Measurements from ENCODE around the gene TTC4. TPM values are rescaled to one million over a fixed set of nuclear protein-coding genes. Genes with fewer than 3 reads are reported as not detected.
A peak's percentile ranks its signal among the peaks of the same experiment; 100 is the strongest.

The TTC4 gene
- total and polyA plus RNA-seq, 9 donors, result 23.4 to 30.8 (median 25.3) TPM

GRCh38 chr1:54681358-54681757 lies 34.3 kb upstream of the TTC4 start:
- Histone ChIP-seq H3K4me1 (ENCODE audit: control insufficient read depth, insufficient read depth, low read length) (peaks cover 3% of the 10 kb centered on the region), H3K36me3 (ENCODE audit: control insufficient read depth, insufficient read depth, low read length) (no peaks in the 10 kb centered on the region), H3K27me3 (ENCODE audit: control insufficient read depth, insufficient read depth, low read length) (no peaks in the 10 kb centered on the region), H3K9me3 (replicated peaks; ENCODE audit: control insufficient read depth, low read depth, low read length) (no peaks in the 10 kb centered on the region), H3K27ac (ENCODE audit: low read length) (no peak overlapping the region), H3K4me3 (ENCODE audit: low read length) (no peak overlapping the region)
- DNase-seq, result peak; percentile 65

- no peaks in the 10 kb centered on the region for H3K27me3 ChIP-seq (ENCODE audit: control insufficient read depth, insufficient read depth, low read length)
- H3K4me3 ChIP-seq (ENCODE audit: low read length), result no peak overlapping the region
- peaks cover 3% of the 10 kb centered on the region for H3K4me1 ChIP-seq (ENCODE audit: control insufficient read depth, insufficient read depth, low read length)
- no peak overlapping the region for H3K27ac ChIP-seq (ENCODE audit: low read length)
- DNase-seq, result no peak
- H3K36me3 ChIP-seq (ENCODE audit: control insufficient read depth, insufficient read depth, low read length), result no peaks in the 10 kb centered on the region
- WGBS (ENCODE audit: insufficient coverage), result 74% methylated on average over 6 of the region's 6 CpGs
- no peaks in the 10 kb centered on the region for H3K9me3 ChIP-seq (replicated peaks; ENCODE audit: control insufficient read depth, low read depth, low read length)
These were observed 32.2 kb upstream of the TTC4 start for GRCh38 chr1:54683453-54683852.

- Histone ChIP-seq H3K27ac (ENCODE audit: low read length) (no peak overlapping the region), H3K27me3 (ENCODE audit: control insufficient read depth, insufficient read depth, low read length) (no peaks in the 10 kb centered on the region), H3K36me3 (ENCODE audit: control insufficient read depth, insufficient read depth, low read length) (no peaks in the 10 kb centered on the region), H3K4me3 (ENCODE audit: low read length) (no peak overlapping the region), H3K4me1 (ENCODE audit: control insufficient read depth, insufficient read depth, low read length) (peaks cover 3% of the 10 kb centered on the region), H3K9me3 (replicated peaks; ENCODE audit: control insufficient read depth, low read depth, low read length) (no peaks in the 10 kb centered on the region)
- DNase-seq, result no peak
- 100% methylated on average over 3 of the region's 4 CpGs for WGBS (ENCODE audit: insufficient coverage)
These were observed 30.2 kb upstream of the TTC4 start for GRCh38 chr1:54685335-54685905.

- H3K27me3 ChIP-seq (ENCODE audit: control insufficient read depth, insufficient read depth, low read length), result no peaks in the 10 kb centered on the region
- no peak for DNase-seq
- no peaks in the 10 kb centered on the region for H3K9me3 ChIP-seq (replicated peaks; ENCODE audit: control insufficient read depth, low read depth, low read length)
- 77% methylated on average over 8 of the region's 11 CpGs for WGBS (ENCODE audit: insufficient coverage)
- peaks cover 1% of the 10 kb centered on the region for H3K4me1 ChIP-seq (ENCODE audit: control insufficient read depth, insufficient read depth, low read length)
- H3K27ac ChIP-seq (ENCODE audit: low read length), result no peak overlapping the region
- H3K36me3 ChIP-seq (ENCODE audit: control insufficient read depth, insufficient read depth, low read length), result no peaks in the 10 kb centered on the region
- H3K4me3 ChIP-seq (ENCODE audit: low read length), result no peak overlapping the region
These were observed 29.5 kb upstream of the TTC4 start for GRCh38 chr1:54686155-54686554.

- Histone ChIP-seq H3K36me3 (ENCODE audit: control insufficient read depth, insufficient read depth, low read length) (no peaks in the 10 kb centered on the region), H3K27me3 (ENCODE audit: control insufficient read depth, insufficient read depth, low read length) (no peaks in the 10 kb centered on the region), H3K9me3 (replicated peaks; ENCODE audit: control insufficient read depth, low read depth, low read length) (no peaks in the 10 kb centered on the region), H3K4me1 (ENCODE audit: control insufficient read depth, insufficient read depth, low read length) (no peaks in the 10 kb centered on the region), H3K27ac (ENCODE audit: low read length) (no peak overlapping the region), H3K4me3 (ENCODE audit: low read length) (no peak overlapping the region)
- DNase-seq, result no peak
- WGBS (ENCODE audit: insufficient coverage), result 75% methylated on average over 8 of the region's 8 CpGs
These were observed 20.9 kb upstream of the TTC4 start for GRCh38 chr1:54694771-54695170.

GRCh38 chr1:54695221-54695620 lies 20.4 kb upstream of the TTC4 start:
- DNase-seq, result no peak
- Histone ChIP-seq H3K36me3 (ENCODE audit: control insufficient read depth, insufficient read depth, low read length) (no peaks in the 10 kb centered on the region), H3K9me3 (replicated peaks; ENCODE audit: control insufficient read depth, low read depth, low read length) (no peaks in the 10 kb centered on the region), H3K4me3 (ENCODE audit: low read length) (no peak overlapping the region), H3K27ac (ENCODE audit: low read length) (no peak overlapping the region), H3K27me3 (ENCODE audit: control insufficient read depth, insufficient read depth, low read length) (no peaks in the 10 kb centered on the region), H3K4me1 (ENCODE audit: control insufficient read depth, insufficient read depth, low read length) (no peaks in the 10 kb centered on the region)
- 83% methylated on average over 14 of the region's 15 CpGs for whole genome bisulfite sequencing (ENCODE audit: insufficient coverage)

GRCh38 chr1:54695764-54696163 lies 19.9 kb upstream of the TTC4 start:
- WGBS (ENCODE audit: insufficient coverage), result 75% methylated on average over 1 of the region's 1 CpG
- DNase-seq, result no peak
- Histone ChIP-seq H3K27ac (ENCODE audit: low read length) (no peak overlapping the region), H3K9me3 (replicated peaks; ENCODE audit: control insufficient read depth, low read depth, low read length) (no peaks in the 10 kb centered on the region), H3K27me3 (ENCODE audit: control insufficient read depth, insufficient read depth, low read length) (no peaks in the 10 kb centered on the region), H3K36me3 (ENCODE audit: control insufficient read depth, insufficient read depth, low read length) (no peaks in the 10 kb centered on the region), H3K4me3 (ENCODE audit: low read length) (no peak overlapping the region), H3K4me1 (ENCODE audit: control insufficient read depth, insufficient read depth, low read length) (no peaks in the 10 kb centered on the region)

GRCh38 chr1:54696262-54696661 lies 19.4 kb upstream of the TTC4 start:
- no CpG with 5 or more reads among the region's 3 CpGs for WGBS (ENCODE audit: insufficient coverage)
- Histone ChIP-seq H3K9me3 (replicated peaks; ENCODE audit: control insufficient read depth, low read depth, low read length) (no peaks in the 10 kb centered on the region), H3K27me3 (ENCODE audit: control insufficient read depth, insufficient read depth, low read length) (no peaks in the 10 kb centered on the region), H3K4me3 (ENCODE audit: low read length) (no peak overlapping the region), H3K27ac (ENCODE audit: low read length) (no peak overlapping the region), H3K36me3 (ENCODE audit: control insufficient read depth, insufficient read depth, low read length) (no peaks in the 10 kb centered on the region), H3K4me1 (ENCODE audit: control insufficient read depth, insufficient read depth, low read length) (no peaks in the 10 kb centered on the region)
- no peak for DNase-seq

GRCh38 chr1:54697896-54698295 lies 17.8 kb upstream of the TTC4 start:
- H3K4me3 ChIP-seq (ENCODE audit: low read length), result no peak overlapping the region
- no peaks in the 10 kb centered on the region for H3K9me3 ChIP-seq (replicated peaks; ENCODE audit: control insufficient read depth, low read depth, low read length)
- no peak overlapping the region for H3K27ac ChIP-seq (ENCODE audit: low read length)
- 75% methylated on average over 1 of the region's 6 CpGs for WGBS (ENCODE audit: insufficient coverage)
- no peaks in the 10 kb centered on the region for H3K36me3 ChIP-seq (ENCODE audit: control insufficient read depth, insufficient read depth, low read length)
- no peak for DNase-seq
- no peaks in the 10 kb centered on the region for H3K27me3 ChIP-seq (ENCODE audit: control insufficient read depth, insufficient read depth, low read length)
- no peaks in the 10 kb centered on the region for H3K4me1 ChIP-seq (ENCODE audit: control insufficient read depth, insufficient read depth, low read length)

- Histone ChIP-seq H3K9me3 (replicated peaks; ENCODE audit: control insufficient read depth, low read depth, low read length) (no peaks in the 10 kb centered on the region), H3K27ac (ENCODE audit: low read length) (no peak overlapping the region), H3K4me3 (ENCODE audit: low read length) (no peak overlapping the region), H3K27me3 (ENCODE audit: control insufficient read depth, insufficient read depth, low read length) (no peaks in the 10 kb centered on the region), H3K4me1 (ENCODE audit: control insufficient read depth, insufficient read depth, low read length) (no peaks in the 10 kb centered on the region), H3K36me3 (ENCODE audit: control insufficient read depth, insufficient read depth, low read length) (no peaks in the 10 kb centered on the region)
- 44% methylated on average over 3 of the region's 8 CpGs for WGBS (ENCODE audit: insufficient coverage)
- no peak for DNase-seq
These were observed 17.3 kb upstream of the TTC4 start for GRCh38 chr1:54698346-54698745.

GRCh38 chr1:54699936-54700525 lies 15.6 kb upstream of the TTC4 start:
- Histone ChIP-seq H3K27me3 (ENCODE audit: control insufficient read depth, insufficient read depth, low read length) (no peaks in the 10 kb centered on the region), H3K36me3 (ENCODE audit: control insufficient read depth, insufficient read depth, low read length) (no peaks in the 10 kb centered on the region), H3K27ac (ENCODE audit: low read length) (no peak overlapping the region), H3K4me3 (ENCODE audit: low read length) (no peak overlapping the region), H3K9me3 (replicated peaks; ENCODE audit: control insufficient read depth, low read depth, low read length) (no peaks in the 10 kb centered on the region), H3K4me1 (ENCODE audit: control insufficient read depth, insufficient read depth, low read length) (no peaks in the 10 kb centered on the region)
- WGBS (ENCODE audit: insufficient coverage), result 78% methylated on average over 7 of the region's 11 CpGs
- DNase-seq, result no peak
